ENCODE results near the gene ELAVL1. TPM values are rescaled to one million over a fixed set of nuclear protein-coding genes. Genes with fewer than 3 reads are reported as not detected.

The ELAVL1 gene
- total RNA-seq, 4 donors from 2014 or later: 23.7 to 41.1 (median 30.3) TPM

DNA sequence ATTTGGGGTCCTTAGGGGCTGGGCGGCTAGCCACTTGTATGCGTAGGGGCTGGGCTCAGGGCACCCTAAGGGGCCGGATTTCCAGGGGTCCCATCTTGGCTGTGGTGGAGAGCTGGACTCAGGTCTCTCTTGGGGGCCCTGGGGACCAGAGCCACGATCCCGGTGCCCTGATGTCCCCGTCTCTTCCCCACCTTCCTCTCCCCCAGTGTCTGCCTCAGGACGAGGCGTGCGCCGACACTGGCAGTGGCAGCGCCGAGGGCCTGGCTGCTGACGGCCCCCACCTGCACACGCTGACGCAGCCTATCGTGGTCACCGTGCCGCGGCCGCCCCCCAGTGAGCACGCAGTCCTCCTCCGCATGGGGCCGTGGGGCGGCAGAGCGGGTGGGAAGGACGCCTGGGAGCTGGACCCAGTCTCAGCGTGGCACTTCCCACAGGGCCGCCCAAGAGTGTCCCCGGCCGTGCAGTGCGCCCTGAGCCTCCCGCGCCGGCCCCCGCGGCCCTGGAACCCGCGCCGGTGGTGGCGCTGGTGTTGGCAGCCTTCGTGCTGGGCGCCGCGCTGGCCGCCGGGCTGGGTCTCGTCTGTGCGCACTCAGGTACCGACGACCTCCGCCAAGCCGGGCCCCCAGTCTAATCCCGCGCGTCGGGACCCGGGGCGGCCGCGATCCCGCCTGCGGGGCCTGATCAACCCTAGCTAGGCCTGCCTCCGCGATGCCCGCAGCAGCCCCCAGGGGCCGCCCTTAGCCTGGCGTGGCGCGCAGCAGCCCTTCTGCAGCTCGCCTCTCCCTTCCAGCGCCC, 88.0 kb downstream of the ELAVL1 start:
- TF ChIP-seq, protein P1, sequence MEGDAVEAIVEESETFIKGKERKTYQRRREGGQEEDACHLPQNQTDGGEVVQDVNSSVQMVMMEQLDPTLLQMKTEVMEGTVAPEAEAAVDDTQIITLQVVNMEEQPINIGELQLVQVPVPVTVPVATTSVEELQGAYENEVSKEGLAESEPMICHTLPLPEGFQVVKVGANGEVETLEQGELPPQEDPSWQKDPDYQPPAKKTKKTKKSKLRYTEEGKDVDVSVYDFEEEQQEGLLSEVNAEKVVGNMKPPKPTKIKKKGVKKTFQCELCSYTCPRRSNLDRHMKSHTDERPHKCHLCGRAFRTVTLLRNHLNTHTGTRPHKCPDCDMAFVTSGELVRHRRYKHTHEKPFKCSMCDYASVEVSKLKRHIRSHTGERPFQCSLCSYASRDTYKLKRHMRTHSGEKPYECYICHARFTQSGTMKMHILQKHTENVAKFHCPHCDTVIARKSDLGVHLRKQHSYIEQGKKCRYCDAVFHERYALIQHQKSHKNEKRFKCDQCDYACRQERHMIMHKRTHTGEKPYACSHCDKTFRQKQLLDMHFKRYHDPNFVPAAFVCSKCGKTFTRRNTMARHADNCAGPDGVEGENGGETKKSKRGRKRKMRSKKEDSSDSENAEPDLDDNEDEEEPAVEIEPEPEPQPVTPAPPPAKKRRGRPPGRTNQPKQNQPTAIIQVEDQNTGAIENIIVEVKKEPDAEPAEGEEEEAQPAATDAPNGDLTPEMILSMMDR (IDR thresholded peaks at IDR 0.05): peak in 1 of 3 donors; percentile 7
- no peak for DNase-seq (ENCODE audit: low spot score)
- no peak for ATAC-seq (ENCODE audit: low FRiP score)

DNA sequence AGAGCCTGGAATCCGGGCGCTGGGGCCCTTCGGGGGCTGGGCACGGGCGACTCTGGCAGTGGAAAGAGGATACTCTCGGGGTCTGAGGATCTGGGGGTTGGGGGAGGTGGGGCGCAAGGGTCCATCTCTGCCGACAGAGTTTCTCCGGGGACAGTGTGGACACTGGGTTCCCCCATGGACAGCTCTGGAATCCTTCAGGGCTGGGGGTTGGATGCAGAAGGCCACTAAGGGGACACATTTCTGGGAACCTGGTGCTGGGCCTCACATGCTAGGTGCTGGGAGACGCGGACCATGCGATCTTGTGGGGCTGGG, 88.5 kb downstream of the ELAVL1 start:
- no peak for ATAC-seq (ENCODE audit: low FRiP score)
- no peak for DNase-seq (ENCODE audit: low spot score)
- TF ChIP-seq, protein P1 (IDR thresholded peaks at IDR 0.05): no peak

DNA sequence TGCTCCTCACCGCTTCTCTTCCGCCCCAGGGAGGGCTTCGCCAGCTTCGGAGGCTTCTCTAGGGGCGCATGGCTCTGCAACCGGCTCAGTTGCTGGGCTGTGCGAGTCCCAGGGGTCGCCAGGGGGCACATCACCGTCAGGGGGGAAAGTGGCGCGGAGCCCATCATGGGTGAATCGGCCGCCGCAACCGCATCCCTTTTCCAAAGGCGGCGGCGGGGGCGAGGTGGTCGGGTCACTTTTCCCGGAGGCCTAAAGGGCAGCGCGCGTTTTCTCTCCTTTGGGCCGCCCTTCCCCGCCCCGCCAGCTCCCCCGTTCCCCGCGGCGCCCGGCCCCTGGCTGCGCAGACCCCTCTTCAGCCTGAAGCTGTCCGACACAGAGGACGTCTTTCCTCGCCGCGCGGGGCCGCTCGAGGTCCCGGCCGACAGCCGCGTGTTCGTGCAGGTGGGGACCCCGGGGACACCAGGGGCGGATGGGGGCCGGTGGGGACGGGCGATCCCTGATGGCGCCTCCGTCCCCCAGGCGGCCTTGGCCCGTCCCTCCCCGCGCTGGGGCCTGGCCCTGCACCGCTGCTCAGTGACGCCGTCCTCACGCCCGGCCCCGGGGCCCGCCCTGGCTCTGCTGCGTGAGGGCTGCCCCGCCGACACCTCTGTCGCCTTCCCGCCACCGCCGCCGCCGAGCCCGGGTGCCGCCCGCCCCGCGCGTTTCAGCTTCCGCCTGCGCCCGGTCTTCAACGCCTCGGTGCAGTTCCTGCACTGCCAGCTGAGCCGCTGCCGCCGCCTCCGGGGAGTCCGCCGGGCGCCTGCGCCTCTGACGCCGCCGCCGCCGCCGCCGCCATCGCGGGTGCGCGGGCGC, 89.1 kb downstream of the ELAVL1 start:
- no peak for ATAC-seq (ENCODE audit: low FRiP score)
- DNase-seq (ENCODE audit: low spot score): no peak
- TF ChIP-seq, protein P1 (IDR thresholded peaks at IDR 0.05): no peak

DNA sequence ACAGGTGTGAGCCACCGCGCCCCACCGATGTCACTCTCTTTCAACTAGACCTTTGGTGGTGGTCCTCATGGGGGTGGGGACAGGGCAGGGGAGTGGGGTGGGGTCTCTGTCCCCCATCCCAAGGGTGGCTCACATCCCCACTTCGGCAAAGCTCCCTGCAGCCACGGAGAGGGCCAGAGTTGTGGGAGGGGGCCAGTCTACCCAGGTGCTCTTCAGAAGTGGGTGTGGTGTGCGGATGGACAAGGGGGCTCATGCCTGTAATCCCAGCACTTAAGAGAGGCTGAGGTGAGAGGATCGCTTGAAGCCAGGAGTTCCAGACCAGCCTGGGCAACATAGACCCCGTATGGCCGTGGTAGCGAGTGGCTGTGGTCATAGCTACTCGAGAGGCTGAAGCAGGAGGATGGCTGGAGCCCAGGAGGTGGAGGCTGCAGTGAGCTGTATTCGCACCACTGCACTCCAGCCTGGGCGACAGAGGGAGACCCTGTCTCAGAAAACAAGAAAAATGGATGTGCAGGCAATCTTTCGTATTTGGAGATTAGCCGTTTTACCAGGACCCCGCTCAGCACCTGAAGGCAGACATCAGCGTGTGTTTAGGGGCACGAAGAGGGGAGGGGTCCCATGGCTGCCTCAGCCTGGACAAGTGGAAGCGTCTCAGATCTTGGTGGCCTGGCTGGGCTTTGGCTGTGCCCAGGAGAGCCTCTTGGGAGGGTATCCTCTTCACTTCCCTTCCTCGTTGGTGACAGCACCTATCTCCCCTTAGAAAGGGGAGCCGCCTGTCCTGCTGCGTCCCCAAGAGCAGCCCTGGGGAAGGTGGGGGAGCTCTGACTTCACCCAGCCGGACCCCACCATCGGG, 90.0 kb downstream of the ELAVL1 start:
- ATAC-seq (ENCODE audit: low FRiP score): no peak
- no peak for DNase-seq (ENCODE audit: low spot score)
- TF ChIP-seq, protein P1 (IDR thresholded peaks at IDR 0.05): no peak

DNA sequence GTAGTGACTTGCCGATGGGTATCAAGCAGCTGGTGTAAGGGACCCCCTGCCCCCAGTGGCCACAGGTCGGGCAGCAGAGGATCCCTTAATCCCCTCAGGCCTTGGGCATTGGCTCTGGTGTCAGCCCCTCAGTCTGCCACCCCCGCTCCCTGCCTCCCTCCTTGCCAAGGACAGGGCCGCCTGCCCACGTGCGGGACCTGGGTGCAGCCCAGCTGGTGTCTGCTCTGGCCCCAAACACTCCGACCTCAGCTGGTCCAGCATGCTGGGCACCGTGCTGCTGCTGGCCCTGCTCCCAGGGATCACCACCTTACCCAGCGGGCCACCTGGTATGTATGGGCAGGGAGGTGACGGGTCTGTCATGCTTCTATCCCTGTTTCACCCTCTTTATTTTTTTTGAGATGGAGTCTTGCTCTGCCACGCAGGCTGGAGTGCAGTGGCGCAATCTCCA, 90.8 kb downstream of the ELAVL1 start, which contains the start of gene TGFBR3L:
Gene TGFBR3L (plus strand): TSS at position 233 of the 448 bp plus-strand sequence.
- TF ChIP-seq, protein P1 (IDR thresholded peaks at IDR 0.05): no peak
- DNase-seq (ENCODE audit: low spot score) (no peak), ATAC-seq (ENCODE audit: low FRiP score) (no peak)

DNA sequence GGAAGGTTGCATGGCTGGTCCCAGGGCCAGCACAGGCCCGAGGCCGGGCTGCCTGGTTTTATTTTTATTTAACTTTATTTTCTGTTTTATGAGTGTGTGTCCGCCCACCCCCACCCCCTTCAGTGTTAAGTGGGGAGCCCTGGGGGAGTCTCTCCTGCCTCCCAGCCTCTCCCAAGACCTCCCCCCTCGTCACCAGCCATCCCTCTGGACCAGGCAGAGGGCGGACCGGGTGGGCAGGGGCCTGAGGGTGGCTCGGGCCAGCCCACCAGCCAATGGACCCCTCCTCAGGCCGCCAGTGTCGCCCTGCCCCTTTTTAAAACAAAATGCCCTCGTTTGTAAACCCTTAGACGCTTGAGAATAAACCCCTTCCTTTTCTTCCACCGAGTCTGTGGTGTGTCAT, 91.3 kb downstream of the ELAVL1 start:
- DNase-seq (ENCODE audit: low spot score): no peak
- TF ChIP-seq, protein P1 (IDR thresholded peaks at IDR 0.05): no peak
- ATAC-seq (ENCODE audit: low FRiP score): no peak
